CD4-positive, alpha-beta T cell treated with Interleukin-10 for 1 hour (primary cell): ENCODE measurements around the gene SRGAP1.
"Not testable (repeated sequence)": the region's sequence is repeated elsewhere in the genome, so short reads cannot be mapped to it uniquely, and the experiment has no call there.

Source experiments
- DNase-seq: peaks from one replicate; pipeline ENCODE4 v3.0.0-alpha.2; 2020

Gene SRGAP1

DNA sequence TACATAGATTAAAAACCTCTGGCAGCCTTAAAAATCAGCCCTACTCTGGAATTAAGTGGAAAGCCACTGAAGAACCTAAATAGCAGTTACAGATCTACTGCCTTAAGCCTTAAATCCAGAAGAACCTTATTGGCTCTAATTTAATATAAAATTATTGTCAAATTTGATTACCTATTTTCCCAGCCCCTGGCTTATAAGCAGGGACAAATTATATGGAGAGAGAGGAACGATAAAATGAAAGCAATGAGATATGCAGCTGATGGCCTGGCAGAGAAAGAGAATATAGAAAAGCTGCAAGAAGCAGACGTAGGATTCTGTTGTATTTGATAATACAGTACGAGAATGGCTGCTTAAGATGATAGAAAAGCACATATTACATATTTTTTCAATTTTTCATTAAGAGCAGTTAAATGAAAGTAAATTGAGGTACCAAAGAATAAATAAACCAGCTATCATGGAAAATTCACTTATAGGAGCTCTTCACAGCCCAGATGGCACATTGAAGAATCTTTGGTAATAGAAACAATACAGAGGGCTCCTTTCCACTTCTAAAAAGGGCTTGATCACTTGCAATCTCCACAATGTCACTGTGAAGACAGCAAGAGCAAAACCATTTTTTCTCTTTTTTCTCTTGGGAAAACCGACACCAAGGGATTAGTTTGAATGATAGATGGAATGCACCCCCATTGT lies 248.2 kb downstream of the SRGAP1 start:
- DNase-seq: no peak

DNA sequence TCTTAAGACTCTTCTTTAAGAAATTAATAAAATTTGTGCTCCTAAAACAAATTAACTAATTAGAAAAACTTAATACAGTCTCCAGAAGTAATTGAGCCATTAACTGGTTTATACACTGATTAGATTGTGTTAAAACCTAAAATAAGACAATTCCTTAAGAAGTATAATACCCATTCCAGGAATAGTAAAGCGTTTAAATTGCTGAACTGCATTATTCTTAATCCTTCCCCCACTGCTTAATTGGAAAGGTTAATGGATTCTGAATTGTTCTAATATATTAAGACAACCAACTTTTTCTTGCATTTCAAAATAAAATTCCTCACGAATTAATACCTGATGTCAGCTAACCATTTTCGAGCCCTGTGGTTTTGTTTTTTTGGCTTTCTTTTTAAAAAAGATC lies 249.2 kb downstream of the SRGAP1 start:
- no peak for DNase-seq

DNA sequence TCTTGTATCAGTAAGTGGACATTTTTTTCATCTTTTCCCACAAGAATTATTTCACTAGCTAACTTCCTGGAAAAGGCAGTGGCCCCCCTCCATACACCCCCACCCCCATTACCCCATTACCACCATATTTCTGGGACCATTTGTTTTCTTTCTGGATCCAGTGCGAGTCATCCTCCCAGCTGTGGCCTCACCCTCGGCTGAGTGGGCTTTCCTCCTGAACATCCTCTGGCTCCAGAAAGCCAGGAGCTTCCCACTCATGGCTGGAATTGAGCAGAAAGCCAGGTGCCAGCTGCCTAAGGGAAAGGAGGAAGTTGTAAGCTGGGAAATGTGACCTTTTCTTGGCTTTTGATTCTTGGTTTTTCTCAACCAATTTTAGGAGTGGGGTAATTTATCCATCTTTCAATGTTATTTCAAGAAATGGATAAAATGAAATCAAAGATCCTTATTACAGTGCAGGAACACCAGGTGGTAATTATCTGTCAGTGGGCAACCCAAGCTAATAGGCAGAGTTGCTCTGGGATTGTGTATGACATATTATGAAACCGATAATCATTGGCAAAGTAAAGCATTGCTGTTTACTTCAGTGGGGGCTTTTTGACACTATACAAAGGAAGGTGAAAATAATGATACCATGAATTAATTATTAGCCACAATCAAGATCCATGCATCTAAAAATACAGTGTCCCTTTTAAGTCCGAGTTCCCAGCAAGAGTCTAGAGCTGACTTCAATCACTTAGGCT lies 253.0 kb downstream of the SRGAP1 start:
- DNase-seq: no peak

DNA sequence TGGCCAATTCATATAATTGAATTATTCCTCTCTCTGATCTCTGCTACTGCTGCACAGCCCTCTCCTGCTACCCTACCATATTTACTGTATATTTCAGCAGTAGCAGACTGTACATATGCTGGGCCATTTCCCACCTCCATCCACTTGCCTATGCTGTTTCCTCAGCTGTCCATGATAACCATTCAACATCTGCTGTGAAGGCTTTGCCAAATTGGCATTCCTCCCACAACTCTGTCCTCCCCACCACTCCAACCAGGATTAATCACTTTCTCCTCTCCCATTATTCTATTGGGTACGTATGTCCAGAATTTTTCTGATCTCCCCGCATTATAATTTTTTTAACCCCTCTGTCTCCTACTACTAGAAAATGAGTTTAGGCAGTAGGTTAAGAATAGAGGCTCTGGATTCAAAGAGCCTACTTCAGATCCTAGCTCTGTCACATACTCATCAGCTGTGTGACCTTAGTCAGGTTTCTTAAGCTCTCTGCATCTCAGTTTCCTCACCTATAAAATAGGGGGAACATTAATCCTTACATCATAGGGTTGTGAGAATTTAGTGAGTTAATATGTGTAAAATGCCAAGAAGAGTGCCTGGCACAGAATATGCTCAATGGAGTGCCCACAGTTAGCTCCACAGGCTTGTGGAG lies 254.3 kb downstream of the SRGAP1 start:
- no peak for DNase-seq

DNA sequence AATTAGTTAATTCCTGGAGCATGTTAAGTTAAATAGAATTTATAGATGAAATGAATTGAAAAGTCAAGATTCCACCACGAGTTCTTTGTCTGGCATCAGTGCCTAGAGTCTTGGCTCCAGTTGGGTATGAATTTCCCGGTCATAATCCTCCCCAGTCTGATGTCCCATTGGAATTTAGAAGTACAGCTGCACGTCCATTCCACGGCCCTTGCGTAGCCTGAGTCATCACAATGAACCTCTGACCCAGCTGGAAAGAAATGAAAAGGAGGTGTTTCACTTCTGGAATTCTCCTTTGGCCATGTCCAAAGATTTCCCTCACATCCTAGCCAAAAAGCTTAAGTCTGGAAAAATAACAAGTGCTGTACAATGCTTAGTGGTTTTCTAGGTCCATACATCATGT lies 254.9 kb downstream of the SRGAP1 start:
- DNase-seq: no peak

DNA sequence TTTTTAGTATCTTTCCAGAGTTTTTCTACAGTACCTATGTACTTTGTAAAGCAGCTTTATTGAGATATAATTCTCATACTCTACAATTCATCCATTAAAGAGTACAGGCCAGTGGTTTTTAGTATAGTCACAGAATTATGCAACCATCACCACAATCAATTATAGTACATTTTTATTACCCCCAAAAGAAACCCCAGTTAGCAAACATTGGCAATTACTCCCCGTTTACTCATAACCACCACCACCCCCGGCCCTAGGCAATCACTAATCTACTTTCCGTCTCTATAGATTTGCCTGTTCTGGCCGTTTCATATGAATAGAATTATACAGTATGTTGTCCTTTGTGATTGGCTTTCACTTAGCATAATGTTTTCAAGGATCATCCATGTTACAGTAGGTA lies 257.8 kb downstream of the SRGAP1 start:
- DNase-seq: no peak

DNA sequence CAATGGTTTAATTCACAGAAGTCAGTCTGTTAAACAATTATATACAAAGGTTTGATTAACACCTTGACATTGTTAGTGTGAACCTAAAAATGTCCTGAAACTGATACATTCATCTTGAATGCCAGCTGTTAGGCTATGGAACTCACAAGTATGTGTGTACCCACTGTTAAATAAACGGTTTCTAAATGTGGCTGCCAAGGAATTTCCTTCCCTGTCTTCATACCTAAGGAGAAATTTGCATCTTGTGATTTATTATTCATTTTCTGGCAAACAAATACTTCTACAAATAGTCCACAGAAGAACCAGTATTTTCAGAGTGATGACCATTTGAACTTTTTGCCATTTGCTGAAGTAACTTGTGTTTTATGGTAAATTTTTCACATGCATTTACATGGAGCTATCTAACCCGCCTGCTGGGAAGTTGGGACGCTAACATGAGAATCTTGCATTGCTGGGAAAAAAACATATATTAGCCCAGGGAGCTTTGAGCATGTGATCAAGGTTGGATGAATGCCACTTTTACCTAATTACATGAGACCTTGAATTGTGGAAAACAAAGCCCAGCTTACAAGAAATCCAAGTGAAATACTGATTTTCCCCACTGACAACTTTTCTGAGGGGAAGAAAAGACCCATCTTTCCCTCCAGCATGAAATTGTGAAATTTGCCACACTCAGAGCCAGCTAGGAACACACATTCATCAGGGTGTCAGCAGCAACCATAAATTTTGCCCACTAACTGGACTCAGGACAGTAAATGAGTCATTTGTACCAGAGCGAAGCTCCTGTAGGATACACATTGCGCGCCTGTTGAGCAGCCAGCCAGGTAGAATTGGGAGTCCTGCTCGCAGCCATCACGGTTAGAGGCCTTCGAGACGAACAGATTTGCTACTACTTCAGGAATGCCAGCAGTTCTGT lies 259.6 kb downstream of the SRGAP1 start:
- DNase-seq: no peak

DNA sequence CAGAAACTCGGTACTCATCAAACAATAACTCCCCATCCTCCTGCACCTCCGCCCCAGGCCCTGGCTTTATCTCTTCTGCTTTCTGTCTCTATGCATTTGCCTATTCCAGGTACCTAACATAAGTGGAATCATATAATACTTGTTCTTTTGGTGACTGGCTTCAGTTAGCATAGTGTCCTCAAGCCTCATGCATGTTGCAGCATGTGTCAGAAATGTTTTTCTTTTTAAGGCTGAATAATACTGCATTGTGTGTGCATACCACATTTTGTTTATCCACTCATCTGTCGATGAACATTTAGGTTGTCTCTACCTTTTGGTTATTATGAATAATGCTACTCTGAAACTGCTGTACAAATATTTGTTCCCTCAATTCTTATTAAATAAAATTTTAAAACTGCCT lies 260.5 kb downstream of the SRGAP1 start:
- no peak for DNase-seq

DNA sequence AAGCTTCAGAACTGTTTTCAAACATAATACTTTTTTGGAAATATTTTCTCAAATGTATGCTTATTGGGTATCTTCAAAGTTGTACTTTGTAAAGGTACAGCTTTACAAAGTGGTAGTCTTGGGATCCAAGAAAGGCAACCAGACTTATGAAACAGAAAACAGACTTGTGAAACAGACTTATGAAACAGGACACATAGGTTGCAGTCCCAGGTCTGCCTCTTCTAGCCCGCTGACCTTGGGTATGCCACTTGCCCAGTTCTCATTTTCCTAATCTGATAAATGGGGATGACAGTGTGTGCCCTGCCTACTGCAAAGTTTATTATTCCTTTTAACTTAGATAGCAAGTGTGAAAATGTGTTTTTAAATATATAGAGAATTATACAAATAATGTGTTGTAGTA lies 263.3 kb downstream of the SRGAP1 start:
- no peak for DNase-seq

DNA sequence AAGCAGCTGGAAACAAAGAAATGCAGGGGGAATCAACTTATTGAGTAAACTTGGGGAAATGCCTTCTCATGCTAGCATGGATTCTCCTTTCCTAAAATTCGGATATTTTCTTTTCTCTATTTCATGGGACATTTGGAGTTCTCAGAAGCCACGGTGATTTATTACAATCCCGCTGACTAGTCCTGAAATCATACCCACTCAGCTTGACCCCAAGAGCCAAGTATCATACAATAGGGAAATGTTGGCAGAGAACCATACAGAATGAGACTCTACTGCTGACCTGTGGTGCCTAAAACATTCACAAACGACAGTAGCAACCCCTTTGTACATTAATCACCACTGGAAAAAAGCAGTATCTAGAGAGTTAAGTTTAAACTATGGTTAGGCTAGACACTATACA lies 265.2 kb downstream of the SRGAP1 start:
- DNase-seq: no peak

DNA sequence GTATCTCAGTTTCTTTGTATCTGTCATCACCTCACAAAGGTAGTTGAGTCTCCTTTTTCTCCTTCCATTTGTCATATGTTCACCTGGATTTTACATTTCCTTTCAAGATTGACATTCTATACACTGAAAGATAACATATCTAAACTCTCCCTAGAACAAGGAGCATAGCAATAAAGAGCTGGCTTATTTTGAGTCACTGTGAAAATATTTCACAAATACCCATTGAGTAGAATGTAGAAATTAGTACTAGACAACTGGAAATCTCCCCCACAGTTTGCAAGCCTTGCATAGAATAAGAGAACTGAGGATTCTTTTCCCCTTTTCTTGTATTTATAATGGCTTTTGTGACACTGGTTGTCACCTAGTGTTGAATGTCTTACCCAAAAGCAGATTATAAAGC lies 266.4 kb downstream of the SRGAP1 start:
- no peak for DNase-seq

DNA sequence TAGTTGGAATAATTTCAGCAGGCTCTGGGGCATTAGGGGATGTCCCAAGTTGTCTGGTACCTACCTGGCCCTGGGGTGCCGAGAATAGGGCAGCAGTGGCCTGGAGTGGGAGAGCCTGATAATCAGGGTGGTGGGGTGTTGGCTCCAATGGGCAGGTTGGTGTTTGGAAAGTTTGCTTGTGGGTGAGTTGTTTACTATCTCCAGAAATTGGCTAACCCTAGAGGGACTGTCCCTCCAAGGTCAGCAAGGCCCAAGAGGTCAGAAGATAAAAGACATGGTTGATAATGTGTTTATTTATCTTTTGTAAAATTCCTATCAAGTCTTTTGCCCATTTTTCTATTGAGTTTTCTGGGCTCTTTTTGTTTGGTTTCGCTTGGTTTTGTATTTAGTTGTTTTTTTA lies 272.5 kb downstream of the SRGAP1 start:
- no peak for DNase-seq

DNA sequence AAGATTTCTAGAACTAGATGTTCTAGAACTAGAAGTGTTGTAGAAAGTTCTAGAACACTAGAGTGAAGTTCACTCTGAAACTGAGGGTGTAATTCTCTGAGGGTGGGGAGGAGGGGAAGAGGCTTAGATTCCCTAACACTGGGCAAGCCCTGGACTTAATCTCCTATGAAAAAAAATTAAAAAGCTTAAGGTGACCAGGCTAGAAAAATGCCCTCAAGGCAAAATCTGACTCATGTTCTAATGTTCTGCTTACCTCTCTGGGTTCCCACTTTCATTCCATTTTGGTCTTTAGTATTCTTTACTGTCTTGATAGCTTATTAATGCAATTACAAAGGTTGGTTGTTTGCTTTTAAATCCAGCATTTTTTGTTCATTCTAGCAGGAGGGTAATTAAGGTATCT lies 276.1 kb downstream of the SRGAP1 start:
- DNase-seq: no peak

DNA sequence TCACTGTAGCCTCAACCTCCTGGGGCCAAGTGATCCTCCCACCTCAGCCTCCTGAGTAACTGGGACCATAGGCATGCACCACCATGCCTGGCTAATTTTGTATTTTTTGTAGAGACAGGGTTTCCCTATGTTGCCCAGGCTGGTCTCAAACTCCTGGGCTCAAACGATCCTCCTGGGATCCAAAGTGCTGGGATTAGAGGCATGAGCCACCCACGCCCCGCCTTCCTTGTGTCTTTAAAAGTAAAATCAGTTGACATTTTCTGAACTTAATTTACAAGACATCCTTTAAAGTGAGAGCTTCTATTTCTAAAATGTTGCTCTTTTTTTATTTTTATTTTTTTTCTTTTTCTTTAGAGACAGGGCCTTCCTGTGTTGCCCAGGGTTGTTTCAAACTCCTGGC lies 276.6 kb downstream of the SRGAP1 start:
- not testable (repeated sequence) for DNase-seq

DNA sequence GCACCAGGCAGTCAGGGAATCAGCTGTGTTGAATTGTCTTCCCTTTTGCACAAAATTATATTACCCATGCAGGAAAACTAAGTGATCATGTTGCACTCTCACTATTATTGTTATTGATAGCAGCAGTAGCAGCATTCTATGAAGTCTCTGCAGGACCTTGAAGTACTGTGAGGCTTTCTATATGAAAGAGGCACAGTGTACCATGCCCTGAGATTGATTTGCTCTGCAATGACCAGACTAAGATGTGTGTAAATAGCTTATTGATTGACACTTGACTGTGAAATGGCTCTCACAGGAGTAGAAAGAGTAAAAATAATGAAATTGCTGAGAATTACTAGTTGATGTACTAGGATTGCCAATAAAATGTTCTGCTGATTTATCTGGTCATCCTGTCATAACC lies 277.7 kb downstream of the SRGAP1 start:
- DNase-seq: no peak

DNA sequence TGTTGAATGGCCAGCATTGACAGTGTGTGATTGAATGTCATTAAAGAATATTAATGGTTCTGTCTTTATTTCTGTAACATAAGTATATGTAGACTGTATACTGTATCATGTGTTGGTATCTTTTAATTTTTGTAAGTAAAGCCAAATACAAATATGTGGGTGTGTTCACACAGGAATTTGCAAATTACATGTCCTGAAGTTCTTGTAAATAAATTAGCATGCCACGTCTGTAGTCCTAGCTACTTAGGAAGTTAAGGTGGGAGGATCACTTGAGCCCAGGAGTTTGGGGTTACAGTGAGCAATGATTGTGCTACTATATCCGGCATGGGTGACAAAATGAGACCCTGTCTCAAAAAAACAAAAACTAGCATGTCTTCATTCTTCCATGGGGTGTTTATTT lies 278.5 kb downstream of the SRGAP1 start:
- no peak for DNase-seq

DNA sequence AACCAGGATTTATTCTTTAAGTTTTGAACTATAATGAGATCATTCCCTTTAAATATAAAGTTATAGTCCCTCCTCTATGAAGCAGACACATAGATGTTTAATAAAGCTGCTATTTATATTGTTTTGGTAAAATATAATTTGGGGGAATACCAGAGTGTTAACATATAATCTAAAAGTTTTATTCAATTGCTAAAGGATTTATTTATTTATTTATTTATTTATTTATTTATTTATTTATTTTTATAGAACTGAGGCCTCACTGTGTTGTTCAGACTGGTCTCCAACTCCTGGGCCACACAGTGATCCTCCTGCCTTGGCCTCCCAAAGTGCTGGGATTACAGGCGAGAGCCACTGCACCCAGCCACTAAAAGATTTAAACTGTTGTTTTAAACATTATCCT lies 278.9 kb downstream of the SRGAP1 start:
- DNase-seq: no peak

DNA sequence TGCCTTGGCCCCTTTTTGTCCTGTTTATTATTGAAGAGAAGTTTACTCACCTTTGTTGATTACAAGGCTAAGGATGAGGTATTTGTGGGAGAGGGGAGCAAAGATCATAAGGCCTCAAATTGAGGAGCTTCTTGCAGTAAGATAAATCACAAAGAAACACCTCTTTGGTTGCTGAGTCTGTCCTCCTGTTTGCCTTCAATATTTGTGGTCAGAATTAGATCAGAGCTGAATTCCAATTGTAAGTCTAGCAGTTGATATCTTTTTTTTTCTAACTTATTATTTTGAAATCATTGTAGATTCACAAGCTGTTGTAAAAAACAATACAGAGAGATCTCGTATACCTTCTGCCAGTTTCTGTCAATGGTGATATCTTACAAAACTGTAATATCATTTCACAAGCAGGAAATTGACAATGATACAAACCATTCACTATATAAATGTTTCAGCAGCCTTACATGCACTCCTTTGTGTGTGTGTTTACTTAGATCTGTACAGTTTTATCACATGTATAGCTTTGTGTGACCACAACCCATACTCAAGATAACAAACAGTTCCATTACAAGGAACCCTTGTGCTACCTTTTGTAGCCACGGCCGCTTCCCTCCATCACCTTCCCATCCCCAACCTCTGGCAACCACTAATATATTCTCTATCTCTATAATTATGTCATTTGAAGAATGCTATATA lies 280.2 kb downstream of the SRGAP1 start:
- DNase-seq: no peak

DNA sequence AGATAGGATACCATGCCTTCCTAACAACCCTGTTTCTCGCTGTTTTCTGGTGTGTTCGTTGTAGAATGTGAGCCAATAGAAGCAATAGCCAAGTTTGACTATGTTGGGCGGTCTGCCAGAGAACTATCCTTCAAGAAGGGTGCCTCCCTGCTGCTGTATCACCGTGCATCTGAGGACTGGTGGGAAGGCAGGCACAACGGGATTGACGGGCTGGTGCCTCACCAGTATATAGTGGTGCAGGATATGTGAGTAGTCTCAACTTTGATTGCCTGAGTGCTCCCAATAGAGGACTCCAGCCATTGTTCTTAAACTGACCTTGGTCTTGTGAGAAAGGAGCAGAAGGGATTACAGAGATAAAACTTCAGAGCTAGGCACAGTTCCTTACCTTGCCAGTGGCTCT lies 281.4 kb downstream of the SRGAP1 start:
- no peak for DNase-seq

DNA sequence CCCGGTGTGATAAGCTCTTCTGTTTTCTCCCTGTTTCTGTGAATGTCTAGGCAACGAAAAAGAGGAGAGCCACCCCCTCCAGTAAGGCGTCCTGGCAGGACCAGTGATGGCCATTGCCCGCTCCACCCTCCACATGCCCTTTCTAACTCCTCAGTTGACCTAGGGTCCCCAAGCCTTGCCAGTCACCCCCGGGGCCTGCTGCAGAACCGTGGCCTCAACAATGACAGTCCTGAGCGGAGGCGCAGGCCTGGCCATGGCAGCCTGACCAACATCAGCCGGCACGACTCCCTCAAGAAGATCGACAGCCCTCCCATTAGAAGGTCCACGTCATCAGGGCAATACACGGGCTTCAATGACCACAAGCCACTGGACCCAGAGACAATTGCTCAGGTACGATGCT lies 283.3 kb downstream of the SRGAP1 start:
- no peak for DNase-seq

DNA sequence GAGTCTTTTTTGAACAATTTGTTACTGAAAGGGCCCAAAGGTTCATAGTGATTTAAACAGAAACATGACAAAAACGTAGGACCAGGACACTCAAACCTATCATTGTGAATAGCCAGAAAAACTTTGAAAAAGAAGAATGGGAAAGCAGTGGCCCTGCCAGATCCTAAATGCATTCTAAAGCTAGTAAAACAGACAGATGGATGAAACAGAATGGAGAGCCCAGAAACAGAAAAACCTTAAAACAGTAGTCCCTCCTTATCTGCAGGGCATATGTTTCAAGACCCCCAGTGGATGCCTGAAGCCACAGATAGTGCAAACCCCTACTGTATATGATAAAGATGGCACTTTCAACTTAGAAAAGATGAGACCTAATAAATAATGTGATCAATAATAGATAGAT lies 283.9 kb downstream of the SRGAP1 start:
- DNase-seq: no peak

DNA sequence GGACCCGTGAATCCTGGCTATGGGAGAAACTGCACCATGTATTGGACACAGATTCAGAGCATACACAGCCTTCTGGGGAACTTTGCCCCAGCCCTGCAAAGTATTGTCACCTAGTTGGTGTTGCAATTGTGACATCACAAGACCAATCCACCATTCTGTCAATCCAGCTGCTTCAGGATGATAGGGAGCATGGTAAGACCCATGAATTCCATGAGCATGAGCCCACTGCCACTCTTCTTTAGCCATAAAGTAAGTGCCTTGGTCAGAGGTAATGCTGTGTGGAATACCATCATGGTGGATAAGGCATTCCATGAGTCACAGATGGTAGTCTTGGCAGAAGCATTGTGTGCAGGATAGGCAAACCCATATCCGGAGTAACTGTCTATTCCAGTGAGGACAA lies 286.0 kb downstream of the SRGAP1 start:
- DNase-seq: not testable (repeated sequence)

DNA sequence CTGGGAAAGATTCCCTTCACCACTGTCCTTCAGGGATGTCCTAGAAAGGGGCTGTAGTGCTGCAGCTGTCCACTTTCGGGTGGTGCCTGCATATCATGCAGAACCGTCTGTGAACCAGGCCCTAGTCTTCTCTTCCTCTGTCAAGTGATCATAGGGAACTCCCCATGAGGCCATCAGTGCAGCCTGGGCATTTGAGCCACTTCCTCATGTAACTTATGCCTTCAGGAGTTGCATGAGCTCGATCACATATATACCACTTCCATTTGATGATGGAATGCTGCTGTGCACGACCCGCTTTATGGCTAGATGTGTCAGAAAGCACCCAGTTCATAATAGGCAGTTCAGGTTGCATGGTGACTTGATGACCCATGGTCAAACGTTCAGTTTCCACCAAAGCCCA lies 287.0 kb downstream of the SRGAP1 start:
- DNase-seq: not testable (repeated sequence)
